Measurements from ENCODE around the gene TNFAIP8L2. TPM values are rescaled to one million over a fixed set of nuclear protein-coding genes. Genes with fewer than 3 reads are reported as not detected.

The TNFAIP8L2 gene
- total and polyA plus RNA-seq, 4 donors: 3.4 to 31.8 (median 19.0) TPM

- H3K9ac ChIP-seq (ENCODE audit: insufficient read depth in 1 of 2, low read length in 2 of 2): no peak within 1 kb of the TSS
- DNase-seq: no peak
These were observed 19.4 kb downstream of the TNFAIP8L2 start, which contains the start of gene TMOD4 for GRCh38 chr1:151175863-151176262. TMOD4 (minus strand) TSS chr1:151175981; CDS start chr1:151174875, 1,106 bp downstream.

GRCh38 chr1:151176514-151177045 is 20.1 kb downstream of the TNFAIP8L2 start:
- TF ChIP-seq CTCF (IDR thresholded peaks at IDR 0.05; ENCODE audit: control extremely low read depth, extremely low read depth): no peak
- ATAC-seq (ENCODE audit: insufficient read depth, low FRiP score) (no peak), DNase-seq (no peak)
- peaks cover 0 to 6% (median 0%) of the 10 kb centered on the region in 5 donors for H3K4me1 ChIP-seq (ENCODE audit: control insufficient read depth in 5 of 5, insufficient read depth in 5 of 5, low read length in 5 of 5)
- H3K36me3 ChIP-seq (ENCODE audit: control insufficient read depth in 4 of 4, insufficient read depth in 4 of 4, low read length in 4 of 4): peaks cover 11 to 44% (median 31%) of the 10 kb centered on the region in 4 donors
- no peaks in the 10 kb centered on the region for H3K27me3 ChIP-seq (ENCODE audit: control insufficient read depth in 3 of 3, insufficient read depth in 3 of 3, low read length in 2 of 3)
- H3K9ac ChIP-seq (ENCODE audit: insufficient read depth in 1 of 2, low read length in 2 of 2): no peak overlapping the region
- no peaks in the 10 kb centered on the region for H3K9me3 ChIP-seq (ENCODE audit: control insufficient read depth in 4 of 4, insufficient read depth in 3 of 4, low read length in 3 of 4)
- no peak overlapping the region for H3K4me3 ChIP-seq
- WGBS, 2 donors: 96% methylated on average over 17 of the region's 17 CpGs
- no peak overlapping the region for H3K27ac ChIP-seq (ENCODE audit: low read depth in 1 of 2, low read length in 1 of 2)

More at GRCh38 chr1:151175863-151176262, 19.4 kb downstream of the TNFAIP8L2 start, which contains the start of gene TMOD4:
- no peak for ATAC-seq (ENCODE audit: insufficient read depth, low FRiP score)
- no peak for TF ChIP-seq CTCF (IDR thresholded peaks at IDR 0.05; ENCODE audit: control extremely low read depth, extremely low read depth)
- Histone ChIP-seq H3K27me3 (ENCODE audit: control insufficient read depth in 3 of 3, insufficient read depth in 3 of 3, low read length in 2 of 3) (no peaks in the 10 kb centered on the region), H3K27ac (ENCODE audit: low read depth in 1 of 2, low read length in 1 of 2) (no peak within 1 kb of the TSS), H3K4me1 (ENCODE audit: control insufficient read depth in 5 of 5, insufficient read depth in 5 of 5, low read length in 5 of 5) (peaks cover 0 to 6% (median 0%) of the 10 kb centered on the region in 5 donors), H3K9me3 (ENCODE audit: control insufficient read depth in 4 of 4, insufficient read depth in 3 of 4, low read length in 3 of 4) (no peaks in the 10 kb centered on the region), H3K36me3 (ENCODE audit: control insufficient read depth in 4 of 4, insufficient read depth in 4 of 4, low read length in 4 of 4) (peaks cover 17 to 40% (median 29%) of the 10 kb centered on the region in 4 donors), H3K4me3 (no peak within 1 kb of the TSS)
- 55 to 60% methylated on average over 4 of the region's 4 CpGs for WGBS, 2 donors

GRCh38 chr1:151184211-151184610 is 27.8 kb downstream of the TNFAIP8L2 start:
- WGBS, 2 donors: 96 to 99% methylated on average over 10 of the region's 10 CpGs
- peaks cover 1 to 12% (median 5%) of the 10 kb centered on the region in 5 donors for H3K4me1 ChIP-seq (ENCODE audit: control insufficient read depth in 5 of 5, insufficient read depth in 5 of 5, low read length in 5 of 5)

More at GRCh38 chr1:151184211-151184610, 27.8 kb downstream of the TNFAIP8L2 start:
- no peaks in the 10 kb centered on the region for H3K27me3 ChIP-seq (ENCODE audit: control insufficient read depth in 3 of 3, insufficient read depth in 3 of 3, low read length in 2 of 3)
- peaks cover 12 to 34% (median 30%) of the 10 kb centered on the region in 4 donors for H3K36me3 ChIP-seq (ENCODE audit: control insufficient read depth in 4 of 4, insufficient read depth in 4 of 4, low read length in 4 of 4)
- H3K27ac ChIP-seq (ENCODE audit: low read depth in 1 of 2, low read length in 1 of 2): no peak overlapping the region
- H3K4me3 ChIP-seq: no peak overlapping the region
- no peak overlapping the region for H3K9ac ChIP-seq (ENCODE audit: insufficient read depth in 1 of 2, low read length in 2 of 2)
- H3K9me3 ChIP-seq (ENCODE audit: control insufficient read depth in 4 of 4, insufficient read depth in 3 of 4, low read length in 3 of 4): no peaks in the 10 kb centered on the region
- ATAC-seq (ENCODE audit: insufficient read depth, low FRiP score) (no peak), DNase-seq (no peak)
- no peak for TF ChIP-seq CTCF (IDR thresholded peaks at IDR 0.05; ENCODE audit: control extremely low read depth, extremely low read depth)

Data from lung (tissue), 12 donors.